Stomach (tissue), 19 donors: ENCODE measurements around the gene TIGD3. TPM values are rescaled to one million over a fixed set of nuclear protein-coding genes. Genes with fewer than 3 reads are reported as not detected.

Experiments used
- DNase-seq, 2 donors: peaks; one replicate each; pipeline versions ENCODE4 v3.0.0 to v3.0.0-alpha.2; 2013 to 2019
- H3K27ac ChIP-seq, 5 donors: fragments of 200-600 bp in 4 of 5; sonication (generic) in 4 of 5; one replicate each; pipeline ENCODE4 v1.5.1; 2013 to 2019; ENCODE audit warnings: mild to moderate bottlenecking in 1 of 5, moderate library complexity in 1 of 5
- H3K27me3 ChIP-seq, 3 donors: fragments of 200-600 bp; sonication (generic); one replicate each; pipeline ENCODE4 v1.5.1; 2017 to 2019; ENCODE audit warnings: mixed run types in 1 of 3
- H3K36me3 ChIP-seq, 4 donors: fragments of 200-600 bp; sonication (generic); 1 replicate in 3 of 4; 2 replicates in 1 of 4; pipeline ENCODE4 v1.5.1; 2016 to 2019
- H3K4me1 ChIP-seq, 4 donors: fragments of 200-600 bp; sonication (generic); one replicate each; pipeline ENCODE4 v1.5.1; 2016 to 2019
- H3K4me3 ChIP-seq, 4 donors: fragments of 200-600 bp; sonication (generic) in 3 of 4; one replicate each; pipeline ENCODE4 v1.5.1; 2016 to 2019; ENCODE audit warnings: mild to moderate bottlenecking in 1 of 4
- H3K9me3 ChIP-seq, 4 donors: fragments of 200-600 bp; sonication (generic); one replicate each; pipeline ENCODE4 v1.5.1; 2016 to 2019
- CTCF ChIP-seq, 7 experiments: fragments of 450-650 bp in 4 of 7; fragments of 200-600 bp in 3 of 7; sonication (generic) in 3 of 7; IDR thresholded peaks; one replicate each; pipeline ENCODE4 v1.5.1; 2016 to 2019; ENCODE audit warnings: antibody characterized with exemption in 7 of 7, control low read depth in 2 of 7, mild to moderate bottlenecking in 1 of 7
- EP300 ChIP-seq: sonication (generic); formaldehyde crosslinking; IDR thresholded peaks from one replicate; pipeline ENCODE4 v1.6.1; 2017; ENCODE audit warnings: antibody characterized with exemption
- POLR2A ChIP-seq, 4 donors: fragments of 450-650 bp; IDR thresholded peaks; one replicate each; pipeline ENCODE4 v1.6.1; 2016; ENCODE audit warnings: antibody characterized with exemption in 4 of 4, control low read depth in 2 of 4, mild to moderate bottlenecking in 1 of 4, moderate library complexity in 1 of 4
- POLR2AphosphoS5 ChIP-seq, 3 donors: sonication (generic); formaldehyde crosslinking; IDR thresholded peaks; one replicate each; pipeline ENCODE4 v1.6.1; 2016; ENCODE audit warnings: antibody characterized with exemption in 3 of 3
- WGBS, 5 donors: extraction: QIAGEN DNeasy Blood & Tissue Kit in 3 of 5; methylation state at CpG; one replicate each; pipeline versions ENCODE4 v1.1.5 to v1.1.7; 2013 to 2018; 5-methylcytosine and 5-hydroxymethylcytosine counted together
- intact Hi-C: fragments of 100-400 bp; cut with DNase I; formaldehyde crosslinking; loops from one replicate; pipeline ENCODE4 v1.15.1; 2023; ENCODE audit warnings: low total_unique reads
- long read RNA-seq, 10 donors: transcript quantifications; one replicate each; lab custom pipeline, GENCODE V29; 2026
- polyA plus RNA-seq, 3 donors: library from polyadenylated mRNA; stranded (reverse); fragments of 200-250 nt; gene quantifications; one replicate each; pipeline ENCODE4 v1.2.3, GENCODE V29; 2013
- total RNA-seq, 5 donors: library from RNA; depleted of rRNA; stranded (reverse); fragments of >200 nt; gene quantifications; one replicate each; pipeline versions ENCODE4 v1.1.0 to v1.2.3, GENCODE V29; 2014 to 2016
- donor health status: healthy with polysubstance abuse.
- donor health status: Bipolar disorder and iron deficiency.
- donor health status: healthy.

TIGD3 gene
- total RNA-seq (1 to 10 TPM in 1 of 5 donors, not detected in 4; 4.5 TPM), polyA plus RNA-seq (under 1 TPM in 2 of 3 donors, not detected in 1; 0.25 to 0.44 TPM)
- long read RNA-seq, donor 1, result 0 reads
- long read RNA-seq, donor 2, result 0 reads
- long read RNA-seq, donor 3, result 0 reads
- long read RNA-seq, donor 4, result 0 reads
- long read RNA-seq, donor 5, result 0 reads
- long read RNA-seq, donor 6, partial matches to known transcripts, result 0 of 1 reads
- long read RNA-seq, donor 6, other reads (novel, unspliced or antisense), result 0 of 1 reads
- long read RNA-seq, donor 7, result 0 reads
- long read RNA-seq, donor 8, result 0 reads
- long read RNA-seq, donor 9, result 0 reads
- long read RNA-seq, donor 10, result 0 reads

DNA sequence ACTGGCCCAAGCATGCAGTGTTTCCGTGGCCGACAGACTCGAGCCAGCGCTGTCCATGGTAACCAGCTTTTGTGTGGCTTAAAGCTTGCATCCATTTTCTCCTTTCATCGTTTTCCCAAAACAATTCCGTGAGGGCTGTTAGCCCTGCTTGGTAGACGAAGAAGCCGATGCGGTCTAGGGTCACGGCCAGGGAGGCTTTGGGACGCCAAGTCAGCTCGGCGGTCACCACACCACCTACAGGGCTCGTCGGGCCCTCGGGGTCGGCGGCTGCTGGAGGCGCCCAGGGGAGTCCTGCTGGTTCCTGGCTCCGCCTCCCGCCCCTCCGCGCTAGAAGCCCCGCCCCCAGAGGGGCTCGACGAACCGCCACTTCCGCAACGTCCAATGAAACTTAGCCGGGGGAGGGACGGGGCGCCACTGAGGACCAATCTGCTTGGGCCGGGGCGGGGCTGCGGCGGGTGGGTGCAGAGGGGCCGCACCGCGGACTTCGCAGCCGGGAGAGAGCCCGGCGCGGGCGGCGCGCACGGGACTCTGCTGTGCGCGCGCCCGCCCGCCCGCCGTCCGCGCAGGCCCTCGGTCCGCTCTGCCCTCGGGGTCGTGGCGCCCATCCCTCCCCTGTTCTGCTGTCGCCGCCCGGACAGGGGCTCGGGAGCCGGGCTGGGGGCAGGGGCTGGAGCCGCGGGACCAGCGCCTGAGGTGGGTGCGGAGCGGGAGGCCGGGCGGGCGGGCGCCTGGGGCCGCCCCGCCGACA, at the start of gene TIGD3:
TSS of gene TIGD3 (plus strand) at position 487 of the 748 bp plus-strand sequence. CDS start 1,058 bp downstream, outside the sequence.
- peaks cover 19 to 27% (median 25%) of the 10 kb centered on the region in 4 donors for H3K4me1 ChIP-seq
- intact Hi-C loops, result no loop called here
- H3K36me3 ChIP-seq, result peaks cover 23 to 34% (median 33%) of the 10 kb centered on the region in 4 donors
- H3K27ac ChIP-seq, result peak within 1 kb of the TSS; percentile 63 to 77 (median 73)
- H3K4me3 ChIP-seq, result peak within 1 kb of the TSS; percentile 74 to 82 (median 78)
- H3K9me3 ChIP-seq, result no peaks in the 10 kb centered on the region
- DNase-seq, result peak; percentile 98 to 99
- peaks cover 0 to 13% (median 0%) of the 10 kb centered on the region in 3 donors for H3K27me3 ChIP-seq
- TF ChIP-seq POLR2A (IDR thresholded peaks at IDR 0.05), result no peak
- TF ChIP-seq CTCF (IDR thresholded peaks at IDR 0.05), result no peak
- TF ChIP-seq EP300, result no peak
- peak in 1 of 3 donors; percentile 48 for TF ChIP-seq POLR2AphosphoS5 (IDR thresholded peaks at IDR 0.05)
- 0 to 1% (median 1%) methylated on average over 30 to 79 of the region's 79 CpGs for WGBS, 5 donors

GRCh38 chr11:65305501-65306268, 48.9 kb upstream of the TIGD3 start:
- intact Hi-C loops, result no loop called here
- Histone ChIP-seq H3K36me3 (no peaks in the 10 kb centered on the region), H3K9me3 (no peaks in the 10 kb centered on the region), H3K4me3 (no peak overlapping the region), H3K4me1 (peaks cover 57 to 83% (median 62%) of the 10 kb centered on the region in 4 donors), H3K27ac (peak overlapping the region; percentile 66 to 79 (median 74)), H3K27me3 (no peaks in the 10 kb centered on the region)
- WGBS, 5 donors, result 28 to 50% (median 40%) methylated on average over 17 of the region's 17 CpGs
- no peak for TF ChIP-seq EP300
- no peak for TF ChIP-seq CTCF (IDR thresholded peaks at IDR 0.05)
- TF ChIP-seq POLR2AphosphoS5 (IDR thresholded peaks at IDR 0.05), result no peak
- no peak for TF ChIP-seq POLR2A (IDR thresholded peaks at IDR 0.05)
- peak; percentile 65 to 83 for DNase-seq

DNA sequence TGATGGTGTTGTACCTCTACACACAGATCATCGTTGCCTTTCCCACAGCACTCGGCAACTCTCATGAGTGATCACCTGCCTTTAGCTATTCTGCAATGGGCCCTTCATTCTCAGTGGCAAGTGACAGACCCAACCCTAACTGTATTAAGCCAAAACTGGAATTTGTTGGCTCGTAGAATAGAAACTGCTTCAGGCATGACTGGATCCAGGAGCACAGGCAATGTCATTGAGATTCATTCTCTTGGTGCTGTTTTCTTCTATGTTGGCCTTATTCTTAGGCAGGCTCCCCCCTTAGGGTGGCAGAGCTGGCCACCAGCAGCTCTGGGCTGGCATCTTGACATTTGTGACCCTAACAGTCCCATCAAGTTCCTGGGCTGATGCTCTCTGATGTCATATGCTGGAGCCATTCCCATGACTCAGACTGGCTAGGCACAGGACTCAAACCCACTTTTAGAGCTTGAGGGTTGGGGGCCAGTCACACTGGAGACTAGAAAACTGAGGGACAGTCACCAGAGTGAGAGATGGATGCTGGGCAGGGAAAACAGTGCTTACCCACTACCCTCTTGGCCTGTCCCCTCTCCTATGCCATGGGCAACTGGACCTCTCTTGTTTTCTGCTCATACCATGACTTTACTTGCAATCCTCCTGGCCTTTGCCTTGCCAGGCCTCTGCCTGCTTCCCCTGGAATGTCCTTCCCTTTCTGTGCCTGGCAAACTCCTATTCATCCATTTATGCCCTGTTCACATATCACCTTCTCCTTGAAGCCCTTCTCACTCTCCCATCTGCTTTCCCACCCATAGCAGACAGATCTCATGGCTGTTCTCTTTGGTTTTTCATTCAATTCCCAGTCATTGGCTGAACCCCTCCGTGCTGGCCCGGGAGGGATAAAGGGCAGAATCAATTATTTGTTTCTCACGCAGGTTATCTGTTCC, 47.0 kb upstream of the TIGD3 start:
- no peak for DNase-seq
- Histone ChIP-seq H3K27me3 (no peaks in the 10 kb centered on the region), H3K36me3 (no peaks in the 10 kb centered on the region), H3K9me3 (no peaks in the 10 kb centered on the region), H3K4me3 (no peak overlapping the region), H3K4me1 (peaks cover 58 to 85% (median 69%) of the 10 kb centered on the region in 4 donors), H3K27ac (peak overlapping the region in 3 of 5 donors; percentile 25 to 79 (median 58))
- WGBS, 5 donors, result 65 to 87% (median 67%) methylated on average over 6 of the region's 6 CpGs
- intact Hi-C loops, result no loop called here
- TF ChIP-seq EP300 (no peak), POLR2A (IDR thresholded peaks at IDR 0.05) (no peak), CTCF (IDR thresholded peaks at IDR 0.05) (no peak), POLR2AphosphoS5 (IDR thresholded peaks at IDR 0.05) (no peak)
